Neutrophil (primary cell): Measurements from ENCODE around the gene METTL26.

Source experiments
- H3K27ac ChIP-seq: fragments of 200-600 bp; sonication (generic); 2 replicates; pipeline ENCODE4 v1.5.1; 2016; ENCODE audit warnings: mild to moderate bottlenecking, moderate library complexity
- H3K27me3 ChIP-seq: fragments of 200-600 bp; sonication (generic); 2 replicates; pipeline ENCODE4 v1.6.0; 2016; ENCODE audit warnings: mild to moderate bottlenecking
- H3K36me3 ChIP-seq: fragments of 200-600 bp; sonication (generic); 2 replicates; pipeline ENCODE4 v1.5.1; 2017
- H3K4me1 ChIP-seq, 2 experiments: fragments of 200-600 bp in 1 of 2; sonication (generic) in 1 of 2; 1 replicate in 1 of 2; 2 replicates in 1 of 2; pipeline versions ENCODE4 v1.5.1 to v1.6.1; 2013 to 2016; ENCODE audit warnings: low read depth in 1 of 2, low read length in 1 of 2, mild to moderate bottlenecking in 1 of 2, moderate library complexity in 1 of 2; ENCODE audit not compliant: control insufficient read depth in 1 of 2, insufficient read depth in 1 of 2
- H3K4me3 ChIP-seq, 2 experiments: fragments of 200-600 bp in 1 of 2; sonication (generic) in 1 of 2; 1 replicate in 1 of 2; 2 replicates in 1 of 2; pipeline ENCODE4 v1.5.1; 2013 to 2016; ENCODE audit warnings: low read depth in 1 of 2, low read length in 1 of 2, mild to moderate bottlenecking in 1 of 2, moderate library complexity in 1 of 2
- H3K9me3 ChIP-seq: fragments of 200-600 bp; sonication (generic); 2 replicates; pipeline ENCODE4 v1.5.1; 2016
- CTCF ChIP-seq: fragments of 200-600 bp; sonication (generic); IDR thresholded peaks from 2 replicates; pipeline ENCODE4 v1.5.1; 2016; ENCODE audit warnings: antibody characterized with exemption

Gene METTL26

GRCh38 chr16:585351-585750 lies 50.8 kb downstream of the METTL26 start:
- no peak for TF ChIP-seq CTCF
- peaks cover 14 to 17% of the 10 kb centered on the region in 2 experiments for H3K4me1 ChIP-seq
- peaks cover 13% of the 10 kb centered on the region for H3K36me3 ChIP-seq
- H3K9me3 ChIP-seq = no peaks in the 10 kb centered on the region
- no peak overlapping the region for H3K27ac ChIP-seq
- peaks cover 12% of the 10 kb centered on the region for H3K27me3 ChIP-seq
- no peak overlapping the region for H3K4me3 ChIP-seq
